Measurements from ENCODE around the gene ACOXL.

The ACOXL gene

DNA sequence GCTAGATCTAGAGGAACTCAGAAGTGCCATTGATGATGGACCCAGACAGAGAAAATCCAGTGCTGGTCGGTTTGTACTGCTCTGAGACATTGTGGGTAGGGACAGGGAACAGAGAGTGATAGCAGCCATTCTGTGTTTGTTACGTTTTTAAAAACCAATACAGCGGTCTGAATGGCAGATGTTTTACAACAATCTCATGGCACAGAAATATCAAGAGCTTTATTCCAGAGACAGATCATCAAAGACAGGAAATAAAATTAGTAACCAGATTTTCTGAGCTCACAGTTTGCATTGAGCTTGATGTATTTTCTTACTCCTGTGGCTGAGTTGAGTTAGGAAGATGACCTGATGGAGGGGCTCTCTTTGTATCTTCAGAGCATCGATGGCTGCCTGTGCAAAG, 273.4 kb downstream of the ACOXL start:
- H3K27ac ChIP-seq, result no peak overlapping the region
- no peak for TF ChIP-seq CTCF (conservative IDR thresholded peaks at IDR 0.05)

DNA sequence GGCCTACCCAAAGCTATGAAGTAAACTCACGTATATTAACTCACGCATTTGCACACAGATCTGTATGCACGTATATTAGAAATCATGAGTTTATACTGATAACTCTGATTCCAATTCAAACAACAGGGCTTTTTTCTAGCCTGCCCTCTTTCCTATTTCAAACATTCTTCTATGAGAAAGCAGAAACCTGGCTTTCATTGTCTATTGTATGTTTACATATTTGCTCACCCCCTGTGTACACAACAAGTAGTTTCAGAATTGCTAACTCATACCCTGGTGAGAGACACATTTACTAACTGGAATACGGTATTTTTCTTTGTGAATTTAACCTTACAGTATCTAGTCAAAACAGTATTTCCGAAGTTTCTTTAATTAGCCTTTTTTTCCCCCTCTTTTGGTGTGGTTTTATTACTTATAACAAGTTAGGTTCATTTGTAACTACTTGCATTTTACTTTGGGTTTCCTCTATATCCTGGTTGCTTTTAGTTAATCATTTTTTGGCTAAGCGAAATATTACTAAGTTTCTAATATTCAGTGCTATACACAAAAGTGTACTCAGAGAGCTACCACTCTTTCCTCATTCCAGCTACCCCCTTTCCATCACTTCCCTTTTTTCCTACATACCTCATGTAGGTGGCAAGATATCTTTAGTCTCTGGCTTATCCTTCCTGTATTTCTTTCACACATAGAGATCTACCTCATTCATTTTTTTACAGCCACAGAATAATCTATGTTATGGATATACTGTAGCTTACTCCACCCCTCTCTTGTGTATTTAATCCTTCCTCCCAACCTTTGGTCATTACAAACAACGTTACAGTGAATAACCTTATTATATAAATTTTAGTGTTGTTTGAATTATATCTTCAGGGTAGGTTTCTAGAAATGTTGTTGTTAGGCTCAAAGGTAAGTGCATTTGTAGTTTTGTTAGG, 275.6 kb downstream of the ACOXL start:
- no peak for TF ChIP-seq CTCF (conservative IDR thresholded peaks at IDR 0.05)
- H3K27ac ChIP-seq, result no peak overlapping the region

- no peak overlapping the region for H3K27ac ChIP-seq
- TF ChIP-seq CTCF (conservative IDR thresholded peaks at IDR 0.05), result no peak
These were observed 278.8 kb downstream of the ACOXL start for GRCh38 chr2:111011218-111011617.

DNA sequence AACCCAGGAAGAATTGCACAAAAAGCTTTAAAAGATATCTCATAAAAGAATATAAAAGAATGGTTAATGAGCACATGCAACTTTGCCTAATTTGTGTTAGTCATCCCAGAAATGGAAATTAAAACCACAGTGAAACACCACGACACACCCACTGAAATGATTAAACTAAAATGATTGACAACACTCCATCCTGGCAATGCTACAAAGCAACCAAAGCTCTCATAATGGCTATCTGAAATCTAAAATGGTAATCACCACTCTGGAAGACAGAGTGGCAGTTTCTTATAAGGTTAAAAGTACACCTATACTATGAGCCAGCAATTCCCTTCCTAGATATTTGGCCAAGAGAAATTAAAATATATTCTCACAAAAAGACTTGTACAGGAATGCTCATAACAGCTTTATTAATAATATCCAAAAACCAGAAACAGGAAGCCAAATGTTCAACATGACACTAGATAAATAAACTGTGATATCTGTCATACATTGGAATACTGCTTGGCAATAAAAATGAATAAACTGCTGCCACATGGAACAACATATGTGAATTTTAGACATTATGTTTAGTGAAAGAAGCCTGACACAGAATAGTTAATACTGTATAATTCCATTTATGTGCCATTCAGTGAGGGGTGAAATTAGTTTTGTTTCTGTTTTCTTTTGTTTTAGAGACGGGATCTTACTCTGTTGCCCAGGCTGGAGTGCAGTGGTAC, 283.1 kb downstream of the ACOXL start:
- no peak for TF ChIP-seq CTCF (conservative IDR thresholded peaks at IDR 0.05)
- no peak overlapping the region for H3K27ac ChIP-seq

DNA sequence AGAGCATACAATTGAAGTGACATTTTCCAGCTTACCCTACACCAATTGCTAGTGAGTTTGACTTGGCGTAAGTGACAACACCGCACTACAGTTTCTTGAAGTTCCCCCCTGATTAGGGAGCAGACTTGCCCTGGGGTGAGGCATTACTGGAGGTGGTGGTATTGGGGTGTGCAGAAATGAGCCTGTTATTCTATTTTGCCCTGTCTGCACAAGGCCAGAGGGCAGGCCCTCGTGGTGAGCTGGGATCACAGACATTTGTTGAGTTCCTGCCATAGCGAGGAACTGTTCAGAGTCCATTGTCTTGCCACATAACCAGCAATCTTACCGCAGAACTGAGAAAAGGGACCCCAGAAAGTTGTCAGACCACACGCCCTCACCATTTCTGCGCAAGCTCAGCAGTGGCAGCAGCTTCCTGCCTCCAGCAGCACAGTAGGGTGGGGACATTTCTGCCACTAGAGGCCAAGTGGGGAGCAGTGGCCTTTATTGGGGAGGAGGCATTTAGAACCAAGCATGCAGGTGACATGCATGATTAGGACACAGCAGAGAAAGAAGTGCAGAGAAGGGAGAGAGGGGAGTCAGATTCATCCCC, 284.8 kb downstream of the ACOXL start:
- no peak overlapping the region for H3K27ac ChIP-seq
- no peak for TF ChIP-seq CTCF (conservative IDR thresholded peaks at IDR 0.05)

DNA sequence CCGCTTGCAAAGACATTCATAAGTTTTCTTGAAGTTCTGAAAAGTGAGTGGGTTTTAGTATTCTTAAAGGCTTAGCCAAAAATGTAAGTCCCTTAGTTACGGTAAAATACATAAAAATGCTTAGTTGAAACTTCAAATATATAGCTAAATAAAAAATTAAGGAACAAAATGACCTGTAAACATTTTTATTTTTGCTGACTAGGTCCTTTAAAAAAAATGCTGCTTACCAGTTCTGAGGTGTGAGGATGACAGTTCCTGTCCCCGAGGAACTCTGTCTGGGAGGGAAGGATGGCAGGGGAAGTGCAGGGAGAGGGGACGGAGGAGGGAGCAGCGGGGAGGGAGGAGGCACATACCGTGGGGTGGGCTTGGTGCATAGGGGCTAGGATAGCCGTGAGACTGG, 285.5 kb downstream of the ACOXL start:
- no peak for TF ChIP-seq CTCF (conservative IDR thresholded peaks at IDR 0.05)
- H3K27ac ChIP-seq, result no peak overlapping the region

DNA sequence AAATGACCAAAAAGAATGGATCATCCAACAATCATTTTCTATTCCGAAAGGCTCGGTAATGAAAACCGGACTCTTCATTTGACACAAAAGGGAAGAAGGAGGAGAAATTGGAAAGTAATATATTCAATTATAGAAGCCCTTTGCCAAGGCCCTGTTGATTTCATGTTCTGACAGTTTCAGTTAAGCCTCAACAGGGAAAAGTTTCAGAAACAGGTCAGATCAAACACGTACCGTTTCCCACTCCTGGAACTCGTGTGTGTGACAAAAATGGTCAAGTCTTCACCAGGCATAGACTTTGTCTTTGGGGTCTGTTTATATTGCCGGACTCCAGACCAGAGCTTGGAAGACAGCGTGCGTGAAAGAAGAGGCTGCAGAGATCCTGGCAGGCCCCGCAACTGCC, 287.0 kb downstream of the ACOXL start:
- H3K27ac ChIP-seq, result no peak overlapping the region
- TF ChIP-seq CTCF (conservative IDR thresholded peaks at IDR 0.05), result no peak

All from VCaP (cell line).